ENCODE results near the gene CSNK1A1L.

- TF ChIP-seq CTCF (IDR thresholded peaks at IDR 0.05): no peak
- TF ChIP-seq POLR2A (IDR thresholded peaks at IDR 0.05): no peak
Observed at GRCh38 chr13:37085606-37086005, 19.9 kb downstream of the CSNK1A1L start.
